ENCODE results near the gene TEX53.

GRCh38 chr9:114706711-114707110, 49.1 kb upstream of the TEX53 start:
- TF ChIP-seq CTCF (IDR thresholded peaks at IDR 0.05; ENCODE audit: poor library complexity), result no peak
- no peak for TF ChIP-seq EZH2 (IDR thresholded peaks at IDR 0.05; ENCODE audit: borderline replicate concordance)
